PC-9 (cell line): Measurements from ENCODE around the gene CSRP2. TPM values are rescaled to one million over a fixed set of nuclear protein-coding genes. Genes with fewer than 3 reads are reported as not detected.

Source experiments
- BruUV-seq: library from RNA; stranded (reverse); fragments of 400-500 nt; replicated peaks from 2 replicates; lab custom pipeline; 2021; lab: Mats Ljungman, UMichigan
- CTCF ChIA-PET: fragments of 300-600 bp; sonication (Branson Sonifier 250); formaldehyde crosslinking; loops from one replicate; lab custom pipeline; 2022; ENCODE audit warnings: antibody characterized with exemption; lab: Charles Lee
- POLR2A ChIA-PET: fragments of 300-600 bp; sonication (Branson Sonifier 250); formaldehyde crosslinking; loops from one replicate; lab custom pipeline; 2022; ENCODE audit warnings: antibody characterized with exemption; ENCODE audit not compliant: unreplicated experiment; lab: Charles Lee
- DNase-seq, 2 experiments: peaks; one replicate each; pipeline versions ENCODE4 v3.0.0 to v3.0.0-alpha.2; 2015 to 2022; ENCODE audit warnings: mixed read lengths in 1 of 2
- H2AFZ ChIP-seq: fragments of 200-600 bp; sonication (generic); 2 replicates; pipeline ENCODE4 v1.8.1; 2017; ENCODE audit warnings: antibody characterized with exemption
- H3F3A ChIP-seq: fragments of 200-600 bp; sonication (generic); 2 replicates; pipeline ENCODE4 v1.8.1; 2017; ENCODE audit warnings: antibody characterized with exemption, mild to moderate bottlenecking, low read depth; ENCODE audit not compliant: insufficient read depth
- H3K27ac ChIP-seq: fragments of 200-600 bp; sonication (generic); 2 replicates; pipeline ENCODE4 v1.6.1; 2016; ENCODE audit warnings: mixed run types
- H3K27me3 ChIP-seq: fragments of 200-600 bp; sonication (generic); 2 replicates; pipeline ENCODE4 v1.6.1; 2016; ENCODE audit warnings: low read depth, mixed run types; ENCODE audit not compliant: insufficient read depth
- H3K36me3 ChIP-seq: fragments of 200-600 bp; sonication (generic); 2 replicates; pipeline ENCODE4 v1.6.1; 2016; ENCODE audit warnings: low read depth, mixed run types
- H3K4me1 ChIP-seq: fragments of 200-600 bp; sonication (generic); replicated peaks from 2 replicates; pipeline ENCODE4 v1.6.1; 2016; ENCODE audit warnings: mixed run types; ENCODE audit not compliant: insufficient read depth
- H3K4me2 ChIP-seq: fragments of 200-600 bp; sonication (generic); 2 replicates; pipeline ENCODE4 v1.6.1; 2017; ENCODE audit warnings: mixed run types
- H3K4me3 ChIP-seq: fragments of 200-600 bp; sonication (generic); 2 replicates; pipeline ENCODE4 v1.6.1; 2016; ENCODE audit warnings: mixed run types
- H3K79me2 ChIP-seq: fragments of 200-600 bp; sonication (generic); 2 replicates; pipeline ENCODE4 v1.6.1; 2017; ENCODE audit warnings: low read depth, mixed run types
- H3K9me2 ChIP-seq: fragments of 200-600 bp; sonication (generic); 2 replicates; pipeline ENCODE4 v1.8.1; 2017; ENCODE audit warnings: mild to moderate bottlenecking; ENCODE audit not compliant: insufficient read depth
- H3K9me3 ChIP-seq: fragments of 200-600 bp; sonication (generic); 2 replicates; pipeline ENCODE4 v1.8.1; 2016; ENCODE audit warnings: low read depth; ENCODE audit not compliant: insufficient read depth
- H4K20me1 ChIP-seq: fragments of 200-600 bp; sonication (generic); 2 replicates; pipeline ENCODE4 v1.8.1; 2017; ENCODE audit not compliant: insufficient read depth
- CTCF ChIP-seq: fragments of 200-600 bp; sonication (generic); conservative IDR thresholded peaks from 2 replicates; pipeline ENCODE4 v1.6.1; 2017; ENCODE audit warnings: mixed run types, antibody characterized with exemption, mild to moderate bottlenecking, moderate library complexity
- EZH2 ChIP-seq: fragments of 200-600 bp; sonication (generic); IDR thresholded peaks from 2 replicates; pipeline ENCODE4 v1.8.0; 2017; ENCODE audit warnings: antibody characterized with exemption, low read depth
- intact Hi-C: fragments of 100-400 bp; cut with micrococcal nuclease; formaldehyde crosslinking; loops from one replicate; pipeline ENCODE4 v1.10.0; 2022; ENCODE audit not compliant: unreplicated experiment
- total RNA-seq: library from RNA; stranded (reverse); gene quantifications from 2 replicates; pipeline ENCODE4 v1.2.3, GENCODE V29; 2021

The CSRP2 gene
- total RNA-seq, 1 experiment from 2014 or later: 4.1 TPM

- H3K27ac ChIP-seq: no peak overlapping the region
- no peaks in the 10 kb centered on the region for H3K79me2 ChIP-seq
- H3F3A ChIP-seq: no peaks in the 10 kb centered on the region
- no peak for DNase-seq
- intact Hi-C loops: no loop called here
- H3K4me1 ChIP-seq: no peaks in the 10 kb centered on the region
- no TSS peak for BruUV-seq
- TF ChIP-seq EZH2 (no peak), CTCF (no peak)
- POLR2A ChIA-PET: no interaction called here
- H2AFZ ChIP-seq: no peak overlapping the region
- CTCF ChIA-PET: no interaction called here
- no peak overlapping the region for H3K4me3 ChIP-seq
- no peaks in the 10 kb centered on the region for H3K9me2 ChIP-seq
- no peaks in the 10 kb centered on the region for H4K20me1 ChIP-seq
- no peaks in the 10 kb centered on the region for H3K9me3 ChIP-seq
- H3K36me3 ChIP-seq: no peaks in the 10 kb centered on the region
- no peaks in the 10 kb centered on the region for H3K27me3 ChIP-seq
- H3K4me2 ChIP-seq: no peak overlapping the region
Observed at GRCh38 chr12:76860256-76860655, 18.6 kb downstream of the CSRP2 start.

- DNase-seq: no peak
- TF ChIP-seq CTCF (no peak), EZH2 (no peak)
- Histone ChIP-seq H3K4me3 (no peak overlapping the region), H3K9me2 (no peaks in the 10 kb centered on the region), H2AFZ (no peak overlapping the region), H3F3A (no peaks in the 10 kb centered on the region), H3K27ac (no peak overlapping the region), H3K36me3 (no peaks in the 10 kb centered on the region), H4K20me1 (no peaks in the 10 kb centered on the region), H3K79me2 (no peaks in the 10 kb centered on the region), H3K4me1 (no peaks in the 10 kb centered on the region), H3K4me2 (no peak overlapping the region), H3K9me3 (no peaks in the 10 kb centered on the region), H3K27me3 (no peaks in the 10 kb centered on the region)
- ChIA-PET CTCF (no interaction called here), POLR2A (no interaction called here)
- intact Hi-C loops: no loop called here
- no TSS peak for BruUV-seq
Observed at GRCh38 chr12:76859611-76860010, 19.2 kb downstream of the CSRP2 start.

- CTCF ChIA-PET: no interaction called here
- POLR2A ChIA-PET: interaction anchor here (0.5 kb wide), 1 partner anchor 751 kb away, joined by 3 read pairs; no protein-coding TSS in a partner anchor
Observed at GRCh38 chr12:76856018-76856644, 22.7 kb downstream of the CSRP2 start.

More at GRCh38 chr12:76856018-76856644, 22.7 kb downstream of the CSRP2 start:
- no peak overlapping the region for H3K4me3 ChIP-seq
- intact Hi-C loops: no loop called here
- TF ChIP-seq CTCF (no peak), EZH2 (no peak)
- H4K20me1 ChIP-seq: no peaks in the 10 kb centered on the region
- H3K36me3 ChIP-seq: no peaks in the 10 kb centered on the region; the same call in 1 of the 2 replicates
- no peak for DNase-seq
- H2AFZ ChIP-seq: no peak overlapping the region
- no peak overlapping the region for H3K27ac ChIP-seq
- BruUV-seq: no TSS peak
- no peaks in the 10 kb centered on the region for H3K9me3 ChIP-seq
- no peak overlapping the region for H3K4me2 ChIP-seq
- H3F3A ChIP-seq: no peaks in the 10 kb centered on the region
- no peaks in the 10 kb centered on the region for H3K4me1 ChIP-seq
- H3K27me3 ChIP-seq: no peaks in the 10 kb centered on the region
- H3K79me2 ChIP-seq: no peaks in the 10 kb centered on the region
- no peaks in the 10 kb centered on the region for H3K9me2 ChIP-seq
